ENCODE measurements around the gene LDHD. TPM values are rescaled to one million over a fixed set of nuclear protein-coding genes. Genes with fewer than 3 reads are reported as not detected.

LDHD gene
- total RNA-seq, 1 donor: 0.86 TPM

DNA sequence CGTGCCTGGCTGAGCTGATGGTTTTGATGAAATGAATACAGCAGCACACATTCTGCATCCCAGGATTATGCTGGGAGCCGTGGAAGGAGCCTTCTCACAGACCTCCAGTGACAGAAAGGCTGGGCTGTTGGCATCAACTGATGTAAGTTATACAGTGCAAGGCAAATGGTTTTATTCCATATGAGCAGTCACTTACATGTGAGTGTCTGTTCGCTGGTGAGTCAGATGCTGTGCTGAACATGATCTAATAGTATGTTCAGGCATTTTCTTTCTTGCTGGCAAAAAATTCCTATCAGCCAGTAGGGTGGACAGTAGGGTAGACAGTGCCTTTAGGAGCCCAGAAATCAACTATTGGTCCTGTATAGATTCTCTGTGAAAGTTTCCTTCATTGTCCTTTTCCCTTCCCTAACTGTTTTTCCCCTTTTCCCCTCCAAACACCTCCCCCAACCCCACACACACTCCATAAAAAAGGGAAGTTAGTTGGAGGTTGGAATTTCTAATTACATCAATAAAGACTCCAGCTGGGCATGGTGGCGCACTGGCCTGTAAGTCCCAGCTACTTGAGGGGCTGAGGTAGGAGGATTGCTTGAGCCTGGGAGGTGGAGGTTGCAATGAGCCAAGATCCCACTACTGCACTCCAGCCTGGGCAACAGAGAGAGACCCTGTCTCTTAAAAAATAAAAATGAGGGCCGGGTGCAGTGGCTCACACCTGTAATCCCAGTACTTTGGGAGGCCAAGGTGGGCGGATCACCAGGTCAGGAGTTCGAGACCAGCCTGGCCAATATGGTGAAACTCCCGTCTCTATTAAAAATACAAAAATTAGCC, 36.2 kb downstream of the LDHD start:
- TF ChIP-seq CTCF (IDR thresholded peaks at IDR 0.05; ENCODE audit: insufficient read depth, low read depth, low read length): no peak
- DNase-seq (ENCODE audit: low read depth): peak; percentile 49

GRCh38 chr16:75079346-75079926, 37.1 kb downstream of the LDHD start:
- no peak overlapping the region for H3K4me3 ChIP-seq (ENCODE audit: low read depth, low read length)
- DNase-seq (ENCODE audit: low read depth): peak; percentile 32
- TF ChIP-seq CTCF (IDR thresholded peaks at IDR 0.05; ENCODE audit: insufficient read depth, low read depth, low read length): no peak

More for the DNA sequence above, 36.2 kb downstream of the LDHD start:
- H3K4me3 ChIP-seq (ENCODE audit: low read depth, low read length): no peak overlapping the region

GRCh38 chr16:75078886-75079285, 37.7 kb downstream of the LDHD start:
- no peak overlapping the region for H3K4me3 ChIP-seq (ENCODE audit: low read depth, low read length)
- no peak for DNase-seq (ENCODE audit: low read depth)
- no peak for TF ChIP-seq CTCF (IDR thresholded peaks at IDR 0.05; ENCODE audit: insufficient read depth, low read depth, low read length)

GRCh38 chr16:75075688-75076268, 40.8 kb downstream of the LDHD start:
- H3K4me3 ChIP-seq (ENCODE audit: low read depth, low read length): no peak overlapping the region
- no peak for DNase-seq (ENCODE audit: low read depth)
- TF ChIP-seq CTCF (IDR thresholded peaks at IDR 0.05; ENCODE audit: insufficient read depth, low read depth, low read length): no peak

- no peak overlapping the region for H3K4me3 ChIP-seq (ENCODE audit: low read depth, low read length)
- no peak for TF ChIP-seq CTCF (IDR thresholded peaks at IDR 0.05; ENCODE audit: insufficient read depth, low read depth, low read length)
- DNase-seq (ENCODE audit: low read depth): peak; percentile 53
Observed at GRCh38 chr16:75074920-75075687, 41.5 kb downstream of the LDHD start.

DNA sequence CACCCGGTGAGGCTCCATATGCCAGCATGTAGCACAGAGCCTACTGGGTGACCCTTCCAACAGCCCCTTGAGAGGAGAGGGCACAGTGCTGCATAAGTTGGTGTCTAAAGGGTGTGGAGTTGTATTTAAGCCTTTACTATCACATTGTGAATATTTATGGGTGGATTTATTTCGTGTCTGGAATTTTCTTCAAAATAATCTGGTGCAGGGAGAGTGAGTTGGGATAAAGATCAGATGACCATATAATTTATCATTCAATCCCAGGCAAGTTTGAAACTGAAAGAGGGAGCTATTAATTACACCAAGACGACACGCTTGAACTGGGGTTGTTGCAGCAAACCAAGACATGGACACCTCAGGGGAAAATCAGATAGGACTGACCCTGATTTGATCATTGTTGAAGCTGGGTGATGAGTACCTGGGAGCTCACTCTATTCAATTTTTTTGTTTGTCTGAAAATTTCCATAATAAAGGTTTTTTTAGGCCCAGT, 42.2 kb downstream of the LDHD start:
- H3K4me3 ChIP-seq (ENCODE audit: low read depth, low read length): no peak overlapping the region
- TF ChIP-seq CTCF (IDR thresholded peaks at IDR 0.05; ENCODE audit: insufficient read depth, low read depth, low read length): no peak
- DNase-seq (ENCODE audit: low read depth): no peak
